ENCODE results near the gene PRR30. TPM values are rescaled to one million over a fixed set of nuclear protein-coding genes. Genes with fewer than 3 reads are reported as not detected.

The PRR30 gene
- total RNA-seq, 1 experiment from 2014 or later: not detected

- H3K36me3 Mint-ChIP-seq (ENCODE audit: insufficient read depth, unreplicated experiment): no peaks in the 10 kb centered on the region
- no TSS peak for BruUV-seq (replicated peaks)
- no peaks in the 10 kb centered on the region for H3K27me3 Mint-ChIP-seq (ENCODE audit: insufficient read depth, unreplicated experiment)
- ChIA-PET CTCF (interaction anchor here (0.6 to 10.4 kb wide), 9 partner anchors 8 to 207 kb away, joined by 3 to 96 read pairs (median 4); partner anchors contain the start of genes KHK and TRIM54), POLR2A (interaction anchor here (0.7 to 2.2 kb wide), 8 partner anchors 9 to 226 kb away, joined by 3 to 7 read pairs (median 3); partner anchors contain the start of genes ATRAID, KHK, SLC30A3 and SLC5A6)
- TF ChIP-seq CTCF (IDR thresholded peaks at IDR 0.05; ENCODE audit: unreplicated experiment): no peak
- intact Hi-C loops (cut with micrococcal nuclease): no loop called here
- H3K4me3 Mint-ChIP-seq (ENCODE audit: unreplicated experiment): no peak overlapping the region
- no peak overlapping the region for H3K27ac Mint-ChIP-seq (ENCODE audit: low read depth, unreplicated experiment)
- peak; percentile 46 for DNase-seq (ENCODE audit: unreplicated experiment)
- H3K4me1 Mint-ChIP-seq (ENCODE audit: insufficient read depth, unreplicated experiment): no peaks in the 10 kb centered on the region
- no peaks in the 10 kb centered on the region for H3K9me3 Mint-ChIP-seq (ENCODE audit: unreplicated experiment)
Measured at GRCh38 chr2:27095745-27096651, 43.2 kb downstream of the PRR30 start.

DNA sequence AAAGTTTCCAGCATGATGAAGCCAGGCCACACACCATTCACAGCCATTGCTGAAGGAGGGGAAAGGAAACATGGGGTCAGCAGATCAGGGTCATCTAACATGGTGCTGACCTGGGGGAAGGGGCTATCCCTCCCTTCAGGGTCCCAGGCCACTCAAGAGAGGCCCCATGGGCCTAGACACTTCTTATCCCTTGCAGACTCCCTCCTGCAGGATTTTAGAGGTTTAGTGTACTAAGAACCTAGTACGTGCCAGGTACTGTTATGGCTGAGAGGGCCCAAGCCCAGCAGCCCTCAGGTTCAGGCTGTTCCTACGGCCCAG is 43.8 kb downstream of the PRR30 start:
- H3K4me3 Mint-ChIP-seq (ENCODE audit: unreplicated experiment): no peak overlapping the region
- no peak overlapping the region for H3K27ac Mint-ChIP-seq (ENCODE audit: low read depth, unreplicated experiment)
- H3K9me3 Mint-ChIP-seq (ENCODE audit: unreplicated experiment): no peaks in the 10 kb centered on the region
- no peaks in the 10 kb centered on the region for H3K36me3 Mint-ChIP-seq (ENCODE audit: insufficient read depth, unreplicated experiment)
- ChIA-PET CTCF (interaction anchor here (0.8 to 10.4 kb wide), 5 partner anchors 8 to 206 kb away, joined by 3 to 96 read pairs (median 5); partner anchors contain the start of genes KHK and TRIM54), POLR2A (interaction anchor here (1.7 kb wide), 1 partner anchor 116 kb away, joined by 4 read pairs; the partner anchor contains the start of genes ATRAID and SLC5A6)
- intact Hi-C loops (cut with micrococcal nuclease): no loop called here
- H3K4me1 Mint-ChIP-seq (ENCODE audit: insufficient read depth, unreplicated experiment): no peaks in the 10 kb centered on the region
- DNase-seq (ENCODE audit: unreplicated experiment): no peak
- no peaks in the 10 kb centered on the region for H3K27me3 Mint-ChIP-seq (ENCODE audit: insufficient read depth, unreplicated experiment)
- no peak for TF ChIP-seq CTCF (IDR thresholded peaks at IDR 0.05; ENCODE audit: unreplicated experiment)
- no TSS peak for BruUV-seq (replicated peaks)

DNA sequence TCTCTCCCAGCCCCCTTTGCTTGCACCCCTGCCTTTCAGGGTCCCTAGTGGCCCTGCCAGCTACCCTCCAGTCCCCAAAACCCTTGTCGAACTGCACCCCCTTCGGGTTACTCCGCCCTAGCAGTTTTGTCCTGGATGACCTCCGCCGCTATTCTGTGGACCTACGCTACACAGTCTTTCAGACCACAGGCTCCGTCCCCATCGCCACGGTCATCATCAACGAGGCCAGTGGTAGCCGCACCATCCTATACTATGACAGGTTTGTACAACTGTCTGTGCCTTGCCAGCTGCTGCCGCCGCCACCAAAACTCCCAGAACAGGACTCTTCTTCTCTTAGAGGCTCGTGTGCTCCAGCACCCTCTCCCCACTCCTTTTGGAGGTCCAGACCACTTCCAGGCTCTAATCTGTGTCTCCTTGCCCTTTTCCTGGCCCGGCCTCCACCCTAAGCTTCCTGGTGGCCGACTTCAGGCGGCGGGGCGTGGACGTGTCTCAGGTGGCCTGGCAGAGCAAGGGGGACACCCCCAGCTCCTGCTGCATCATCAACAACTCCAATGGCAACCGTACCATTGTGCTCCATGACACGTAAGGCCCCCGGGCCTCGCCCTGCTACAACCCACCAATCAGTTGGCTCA is 44.7 kb downstream of the PRR30 start:
- Mint-ChIP-seq H3K4me3 (ENCODE audit: unreplicated experiment) (no peak overlapping the region), H3K27me3 (ENCODE audit: insufficient read depth, unreplicated experiment) (no peaks in the 10 kb centered on the region), H3K4me1 (ENCODE audit: insufficient read depth, unreplicated experiment) (no peaks in the 10 kb centered on the region), H3K36me3 (ENCODE audit: insufficient read depth, unreplicated experiment) (no peaks in the 10 kb centered on the region), H3K9me3 (ENCODE audit: unreplicated experiment) (no peaks in the 10 kb centered on the region), H3K27ac (ENCODE audit: low read depth, unreplicated experiment) (no peak overlapping the region)
- intact Hi-C loops (cut with micrococcal nuclease): no loop called here
- BruUV-seq (replicated peaks): no TSS peak
- DNase-seq (ENCODE audit: unreplicated experiment): no peak
- POLR2A ChIA-PET: interaction anchor here (0.7 to 1.7 kb wide), 2 partner anchors 117 to 528 kb away, joined by 4 to 5 read pairs; partner anchors contain the start of genes ATRAID and SLC5A6
- TF ChIP-seq CTCF (IDR thresholded peaks at IDR 0.05; ENCODE audit: unreplicated experiment): no peak
- CTCF ChIA-PET: interaction anchor here (0.6 to 10.4 kb wide), 2 partner anchors 10 to 186 kb away, joined by 3 to 96 read pairs; partner anchors contain the start of gene TRIM54
